IMR-90 (cell line): ENCODE results near the gene TRPV3. TPM values are rescaled to one million over a fixed set of nuclear protein-coding genes. Genes with fewer than 3 reads are reported as not detected.

Source experiments
- ATAC-seq: fragments of 200-7000 bp; cut with Tn5 transposase; 2 replicates; pipeline ENCODE4 v1.9.1; 2020; ENCODE audit warnings: low read depth, mild to moderate bottlenecking, moderate library complexity
- BruUV-seq: library from RNA; stranded (reverse); fragments of 400-500 nt; replicated peaks from 2 replicates; lab custom pipeline; 2021; lab: Mats Ljungman, UMichigan
- CTCF ChIA-PET: fragments of 300-600 bp; formaldehyde crosslinking; extraction: SDS; loops from one replicate; lab custom pipeline; 2021; ENCODE audit warnings: antibody characterized with exemption; lab: Yijun Ruan, JAX
- POLR2A ChIA-PET: fragments of 300-600 bp; sonication (Branson Sonifier 250); formaldehyde crosslinking; loops from one replicate; lab custom pipeline; 2022; ENCODE audit warnings: antibody characterized with exemption; ENCODE audit not compliant: unreplicated experiment; lab: Charles Lee
- DNase-seq: peaks from one replicate; pipeline ENCODE4 v3.0.0; 2013
- H2AFZ ChIP-seq: replicated peaks from 2 replicates; pipeline ENCODE3; 2013; ENCODE audit warnings: low read length, mild to moderate bottlenecking; ENCODE audit not compliant: poor library complexity
- H2AK5ac ChIP-seq: 2 replicates; pipeline ENCODE4 v1.6.1; 2013; ENCODE audit warnings: low read depth, low read length, inconsistent platforms
- H2AK9ac ChIP-seq: replicated peaks from 2 replicates; pipeline ENCODE3; 2013; ENCODE audit warnings: mild to moderate bottlenecking, low read depth, low read length, moderate library complexity; ENCODE audit not compliant: poor library complexity
- H2BK120ac ChIP-seq: 2 replicates; pipeline ENCODE4 v1.6.1; 2013; ENCODE audit warnings: low read depth, low read length, inconsistent platforms
- H2BK15ac ChIP-seq: 3 replicates; pipeline ENCODE4 v1.6.1; 2013; ENCODE audit warnings: low read depth, low read length, inconsistent platforms
- H2BK20ac ChIP-seq: 2 replicates; pipeline ENCODE4 v1.6.1; 2013; ENCODE audit warnings: low read depth, mild to moderate bottlenecking, inconsistent platforms, low read length, moderate library complexity
- H2BK5ac ChIP-seq: 2 replicates; pipeline ENCODE4 v1.6.1; 2013; ENCODE audit warnings: mild to moderate bottlenecking, low read depth, low read length, inconsistent platforms; ENCODE audit not compliant: poor library complexity, severe bottlenecking
- H3K14ac ChIP-seq: replicated peaks from 2 replicates; pipeline ENCODE4 v1.6.1; 2013; ENCODE audit warnings: low read depth, low read length, inconsistent platforms
- H3K18ac ChIP-seq: 2 replicates; pipeline ENCODE4 v1.6.1; 2013; ENCODE audit warnings: low read depth, low read length, control low read depth
- H3K23ac ChIP-seq: 2 replicates; pipeline ENCODE4 v1.6.1; 2013; ENCODE audit warnings: low read depth, low read length, inconsistent platforms
- H3K27ac ChIP-seq: 2 replicates; pipeline ENCODE4 v1.5.1; 2013; ENCODE audit warnings: mild to moderate bottlenecking, control low read depth, low read length; ENCODE audit not compliant: insufficient read depth
- H3K27me3 ChIP-seq: 2 replicates; pipeline ENCODE4 v1.6.1; 2013; ENCODE audit warnings: low read length; ENCODE audit not compliant: control insufficient read depth, insufficient read depth
- H3K36me3 ChIP-seq: 2 replicates; pipeline ENCODE4 v1.6.1; 2013; ENCODE audit warnings: low read length, mixed read lengths; ENCODE audit not compliant: control insufficient read depth, insufficient read depth
- H3K4ac ChIP-seq: 2 replicates; pipeline ENCODE4 v1.6.1; 2013; ENCODE audit warnings: low read depth, low read length, inconsistent platforms
- H3K4me1 ChIP-seq: 2 replicates; pipeline ENCODE4 v1.6.1; 2013; ENCODE audit warnings: low read length, mixed read lengths; ENCODE audit not compliant: control insufficient read depth, insufficient read depth
- H3K4me2 ChIP-seq: 2 replicates; pipeline ENCODE4 v1.6.1; 2013; ENCODE audit warnings: low read depth, mild to moderate bottlenecking, control low read depth, low read length, moderate library complexity
- H3K4me3 ChIP-seq: 2 replicates; pipeline ENCODE4 v1.5.1; 2013; ENCODE audit warnings: low read depth, mild to moderate bottlenecking, control low read depth, low read length, moderate library complexity; ENCODE audit not compliant: insufficient read depth
- H3K56ac ChIP-seq: 2 replicates; pipeline ENCODE4 v1.6.1; 2013; ENCODE audit warnings: low read length, inconsistent platforms; ENCODE audit not compliant: insufficient read depth; ENCODE audit errors: extremely low read depth
- H3K79me1 ChIP-seq, 2 experiments: 2 replicates each; pipeline ENCODE4 v1.6.1; 2013; ENCODE audit warnings: low read length in 2 of 2, inconsistent platforms in 1 of 2, low read depth in 1 of 2
- H3K9ac ChIP-seq: 2 replicates; pipeline ENCODE4 v1.6.1; 2013; ENCODE audit warnings: low read depth, low read length, control low read depth
- H3K9me1 ChIP-seq: 2 replicates; pipeline ENCODE4 v1.6.1; 2013; ENCODE audit warnings: low read length, inconsistent platforms; ENCODE audit not compliant: insufficient read depth
- H3K9me3 ChIP-seq: 2 replicates; pipeline ENCODE4 v1.6.1; 2013; ENCODE audit warnings: low read length; ENCODE audit not compliant: control insufficient read depth, insufficient read depth
- H4K20me1 ChIP-seq: 2 replicates; pipeline ENCODE4 v1.6.1; 2013; ENCODE audit warnings: low read length, inconsistent platforms; ENCODE audit not compliant: insufficient read depth
- H4K5ac ChIP-seq: 2 replicates; pipeline ENCODE4 v1.6.1; 2013; ENCODE audit warnings: mild to moderate bottlenecking, low read depth, low read length, control low read depth
- H4K8ac ChIP-seq, 2 experiments: 2 replicates each; pipeline ENCODE4 v1.6.1; 2013; ENCODE audit warnings: low read depth in 2 of 2, low read length in 2 of 2, control low read depth in 1 of 2, inconsistent platforms in 1 of 2
- H4K91ac ChIP-seq: 2 replicates; pipeline ENCODE4 v1.6.1; 2013; ENCODE audit warnings: low read depth, low read length, inconsistent platforms; ENCODE audit not compliant: insufficient read depth
- MAZ ChIP-seq: IDR thresholded peaks from 2 replicates; pipeline ENCODE4 v1.6.1; 2012; ENCODE audit warnings: low read depth, mild to moderate bottlenecking, low read length, improper control_type of control experiment, moderate library complexity, borderline replicate concordance
- NFE2L2 ChIP-seq: fragments of 150-350 bp; IDR thresholded peaks from 2 replicates; pipeline ENCODE4 v1.6.1; 2016; ENCODE audit warnings: low read depth, mild to moderate bottlenecking, low read length
- RAD21 ChIP-seq: IDR thresholded peaks from 2 replicates; pipeline ENCODE4 v1.6.1; 2012; ENCODE audit warnings: low read length, improper control_type of control experiment
- SMC3 ChIP-seq: fragments of 150-350 bp; IDR thresholded peaks from 2 replicates; pipeline ENCODE4 v1.6.1; 2016; ENCODE audit warnings: low read depth, mild to moderate bottlenecking, antibody characterized with exemption, low read length, moderate library complexity
- WGBS, 2 experiments: methylation state at CpG; one replicate each; pipeline versions ENCODE4 v1.1.5 to v1.1.7; 2013; ENCODE audit warnings: missing lambda C conversion rate in 2 of 2; ENCODE audit not compliant: insufficient read length in 1 of 2; ENCODE audit errors: extremely low coverage in 2 of 2; 5-methylcytosine and 5-hydroxymethylcytosine counted together
- dilution Hi-C: fragments of 300-500 bp; cut with HindIII; formaldehyde crosslinking; loops from one replicate; pipeline ENCODE4 v1.14.3; 2018; ENCODE audit warnings: low sequenced_read_pairs; ENCODE audit not compliant: unreplicated experiment
- in situ Hi-C: fragments of 300-500 bp; cut with MboI; formaldehyde crosslinking; loops from 3 replicates; pipeline ENCODE4 v1.14.3; 2019; ENCODE audit warnings: low sequenced_read_pairs, inconsistent platforms, mixed read lengths
- intact Hi-C: fragments of 100-400 bp; cut with micrococcal nuclease; formaldehyde crosslinking; loops from 2 replicates; pipeline ENCODE4 v1.10.0; 2022
- polyA plus RNA-seq, 3 experiments: library from polyadenylated mRNA; depleted of rRNA; stranded (reverse); fragments of >200 nt; gene quantifications; 2 replicates each; pipeline ENCODE4 v1.2.3, GENCODE V29; 2012; ENCODE audit warnings: low replicate concordance in 1 of 3
- total RNA-seq: library from RNA; depleted of rRNA; stranded (reverse); fragments of >200 nt; gene quantifications from 2 replicates; pipeline ENCODE4 v1.2.3, GENCODE V29; 2012
- TF ChIP-seq, protein P1 (sequence below): conservative IDR thresholded peaks from 2 replicates; pipeline ENCODE4 v1.5.1; 2012; ENCODE audit warnings: mild to moderate bottlenecking, low read depth, low read length, improper control_type of control experiment

TRPV3 gene
- total and polyA plus RNA-seq, 2 of the 4 experiments (the other 2 are of a cell fraction) = 0.18 to 0.26 TPM

- peak; percentile 97 for ATAC-seq
- in situ Hi-C loops (no loop called here), dilution Hi-C loops (no loop called here), intact Hi-C loops (loop anchor here (5.0 kb wide), 1 partner anchor 102 kb away; the partner anchor contains the start of genes CTNS and SHPK)
- Histone ChIP-seq H2BK120ac (peak overlapping the region; percentile 57), H3K4me1 (peaks cover 3% of the 10 kb centered on the region; the same call in 1 of the 2 replicates), H3K18ac (peak overlapping the region; percentile 38), H2BK20ac (no peak overlapping the region), H3K9me1 (no peaks in the 10 kb centered on the region), H3K4me2 (peak overlapping the region; percentile 83), H3K23ac (peak overlapping the region; percentile 16; the same call in 1 of the 2 replicates), H3K14ac (no peak overlapping the region; the same call in 1 of the 2 replicates), H4K20me1 (no peaks in the 10 kb centered on the region), H3K4ac (peak overlapping the region; percentile 85), H3K56ac (no peak overlapping the region), H2BK5ac (no peak overlapping the region), H3K9ac (peak overlapping the region; percentile 43; the same call in 1 of the 2 replicates), H4K8ac (peak overlapping the region; percentile 91 to 95), H3K27ac (no peak overlapping the region), H4K91ac (peak overlapping the region; percentile 84), H3K4me3 (peak overlapping the region; percentile 46), H2BK15ac (peak overlapping the region; percentile 28; the same call in 1 of the 3 replicates), H3K9me3 (no peaks in the 10 kb centered on the region), H3K79me1 (no peaks in the 10 kb centered on the region), H3K27me3 (peaks cover 3% of the 10 kb centered on the region; the same call in 1 of the 2 replicates), H4K5ac (peak overlapping the region; percentile 55), H2AFZ (peak overlapping the region; percentile 93), H2AK9ac (peak overlapping the region; percentile 35), H3K36me3 (no peaks in the 10 kb centered on the region), H2AK5ac (peak overlapping the region; percentile 65; the same call in 1 of the 2 replicates)
- 7% methylated on average over 17 of the region's 44 CpGs; no CpG with 5 or more reads in 1 of the 2 experiments for WGBS, 2 experiments
- CTCF ChIA-PET = interaction anchor here (1.6 kb wide), 1 partner anchor 113 kb away, joined by 5 read pairs; no protein-coding TSS in a partner anchor
- peak; percentile 69; the same call in 1 of the 2 replicates for TF ChIP-seq MAZ
- TF ChIP-seq SMC3 = peak; percentile 44; the same call in 1 of the 2 replicates
- TF ChIP-seq RAD21 = peak; percentile 60
- TF ChIP-seq, protein P1, sequence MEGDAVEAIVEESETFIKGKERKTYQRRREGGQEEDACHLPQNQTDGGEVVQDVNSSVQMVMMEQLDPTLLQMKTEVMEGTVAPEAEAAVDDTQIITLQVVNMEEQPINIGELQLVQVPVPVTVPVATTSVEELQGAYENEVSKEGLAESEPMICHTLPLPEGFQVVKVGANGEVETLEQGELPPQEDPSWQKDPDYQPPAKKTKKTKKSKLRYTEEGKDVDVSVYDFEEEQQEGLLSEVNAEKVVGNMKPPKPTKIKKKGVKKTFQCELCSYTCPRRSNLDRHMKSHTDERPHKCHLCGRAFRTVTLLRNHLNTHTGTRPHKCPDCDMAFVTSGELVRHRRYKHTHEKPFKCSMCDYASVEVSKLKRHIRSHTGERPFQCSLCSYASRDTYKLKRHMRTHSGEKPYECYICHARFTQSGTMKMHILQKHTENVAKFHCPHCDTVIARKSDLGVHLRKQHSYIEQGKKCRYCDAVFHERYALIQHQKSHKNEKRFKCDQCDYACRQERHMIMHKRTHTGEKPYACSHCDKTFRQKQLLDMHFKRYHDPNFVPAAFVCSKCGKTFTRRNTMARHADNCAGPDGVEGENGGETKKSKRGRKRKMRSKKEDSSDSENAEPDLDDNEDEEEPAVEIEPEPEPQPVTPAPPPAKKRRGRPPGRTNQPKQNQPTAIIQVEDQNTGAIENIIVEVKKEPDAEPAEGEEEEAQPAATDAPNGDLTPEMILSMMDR = peak; percentile 71
- TF ChIP-seq NFE2L2 = no peak
- POLR2A ChIA-PET = no interaction called here
- DNase-seq = peak; percentile 62
- BruUV-seq = no TSS peak
Measured at GRCh38 chr17:3535253-3535995, 22.2 kb downstream of the TRPV3 start.
